GM19043 (cell line): ENCODE data around the gene CATSPERD.
"Not testable (repeated sequence)": the region's sequence is repeated elsewhere in the genome, so short reads cannot be mapped to it uniquely, and the experiment has no call there.

ENCODE experiments used
- ATAC-seq: cut with Tn5 transposase; IDR thresholded peaks from one replicate; pipeline ENCODE4 v1.9.1; 2021; ENCODE audit warnings: low read depth; ENCODE audit not compliant: unreplicated experiment

CATSPERD gene

DNA sequence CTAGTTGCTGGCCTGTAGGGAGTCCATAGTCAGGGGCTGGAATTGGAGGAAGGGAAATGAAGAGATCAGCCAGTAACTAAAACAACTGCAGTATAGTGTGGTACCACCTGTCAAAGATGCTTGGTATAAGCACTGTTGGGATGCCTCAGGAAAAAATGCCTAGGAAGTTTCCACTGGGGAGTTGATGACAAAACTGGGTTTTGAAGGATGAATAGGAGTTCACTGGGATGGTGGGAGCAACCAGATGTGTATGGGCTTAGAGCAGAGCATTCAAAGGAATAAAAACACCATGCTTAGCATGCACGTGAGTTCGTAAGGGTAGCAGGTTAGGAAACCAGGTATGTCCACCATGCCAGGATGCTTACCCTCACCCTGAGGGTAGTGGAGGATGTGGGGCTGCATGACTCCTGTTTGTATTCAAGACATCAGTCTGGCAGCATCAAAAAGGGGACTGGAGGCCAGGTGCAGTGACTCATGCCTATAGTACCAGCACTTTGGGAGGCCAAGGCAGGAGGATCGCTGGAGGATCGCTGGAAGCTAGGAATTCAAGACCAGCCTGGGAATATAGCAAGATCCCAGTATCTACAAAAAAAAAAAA, 7.1 kb downstream of the CATSPERD start:
- ATAC-seq = no peak

DNA sequence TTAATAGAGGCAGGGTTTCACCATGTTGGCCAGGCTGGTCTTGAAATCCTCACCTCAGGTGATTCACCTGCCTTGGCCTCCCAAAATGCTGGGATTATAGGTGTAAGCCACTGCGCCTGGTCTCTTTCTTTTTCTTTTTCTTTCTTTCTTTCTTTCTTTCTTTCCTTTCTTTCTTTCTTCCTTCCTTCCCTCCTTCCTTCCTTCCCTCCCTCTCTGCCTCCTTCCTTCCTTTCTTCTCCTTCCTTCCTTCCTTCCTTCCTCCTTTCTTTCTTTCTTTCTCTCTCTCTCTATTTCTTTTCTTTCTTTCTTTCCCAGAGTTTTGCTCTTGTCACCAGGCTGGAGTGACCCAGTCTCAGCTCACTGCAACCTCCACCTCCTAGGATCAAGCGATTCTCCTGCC, 12.7 kb downstream of the CATSPERD start:
- ATAC-seq = not testable (repeated sequence)

DNA sequence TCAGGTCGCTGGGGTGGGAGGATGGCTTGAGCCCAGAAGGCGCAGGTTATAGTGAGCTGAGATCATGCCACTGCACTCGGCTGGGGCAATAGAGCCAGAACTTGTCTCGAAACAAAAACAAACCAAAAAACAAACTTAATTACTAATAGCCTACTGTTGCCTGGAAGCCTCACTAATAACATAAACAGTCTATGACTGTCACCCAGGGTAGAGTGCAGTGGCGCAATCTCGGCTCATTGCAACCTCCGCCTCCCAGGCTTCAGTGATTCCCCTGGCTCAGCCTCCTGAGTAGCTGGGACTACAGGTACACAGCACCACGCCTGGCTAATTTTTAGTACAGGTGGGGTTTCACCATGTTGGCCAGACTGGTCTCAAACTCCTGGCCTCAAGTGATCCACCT, 18.0 kb downstream of the CATSPERD start:
- ATAC-seq = no peak

DNA sequence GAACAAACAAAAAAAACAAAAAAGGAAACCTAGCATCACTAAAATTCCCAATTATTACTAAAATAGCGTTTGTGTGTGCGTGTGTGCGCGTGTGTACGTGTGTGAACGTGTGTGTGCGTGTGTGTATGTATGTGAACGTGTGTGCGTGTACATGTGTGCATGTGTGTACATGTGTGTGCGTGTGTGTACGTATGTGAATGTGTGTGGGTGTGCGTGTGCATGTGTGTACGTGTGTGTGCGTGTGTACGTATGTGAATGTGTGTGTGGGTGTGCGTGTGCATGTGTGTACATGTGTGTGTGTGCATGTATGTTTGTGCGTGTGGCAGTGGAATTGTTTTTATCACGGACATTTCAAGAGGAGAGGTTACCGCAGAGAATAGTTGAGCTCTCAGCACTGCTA, 21.6 kb downstream of the CATSPERD start:
- no peak for ATAC-seq

DNA sequence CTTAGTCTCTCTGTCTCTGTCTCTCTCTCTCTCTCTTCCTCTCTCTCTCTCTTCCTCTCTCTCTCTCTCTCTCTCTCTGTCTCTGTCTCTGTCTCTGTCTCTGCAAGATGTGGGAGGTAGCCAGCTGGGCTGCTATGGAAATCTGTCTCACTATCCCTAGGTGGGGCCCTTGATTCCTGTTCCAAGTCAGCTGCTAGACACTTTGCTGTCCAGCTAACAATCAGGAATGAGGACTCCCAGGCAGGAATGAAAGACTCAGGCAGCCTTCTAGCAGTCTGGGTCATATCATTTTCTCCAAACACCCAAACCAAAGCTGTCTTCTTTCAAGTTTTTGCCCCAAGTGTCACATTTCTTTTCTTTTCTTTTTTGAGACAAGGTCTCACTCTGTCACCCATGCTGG, 23.2 kb downstream of the CATSPERD start:
- ATAC-seq = no peak

DNA sequence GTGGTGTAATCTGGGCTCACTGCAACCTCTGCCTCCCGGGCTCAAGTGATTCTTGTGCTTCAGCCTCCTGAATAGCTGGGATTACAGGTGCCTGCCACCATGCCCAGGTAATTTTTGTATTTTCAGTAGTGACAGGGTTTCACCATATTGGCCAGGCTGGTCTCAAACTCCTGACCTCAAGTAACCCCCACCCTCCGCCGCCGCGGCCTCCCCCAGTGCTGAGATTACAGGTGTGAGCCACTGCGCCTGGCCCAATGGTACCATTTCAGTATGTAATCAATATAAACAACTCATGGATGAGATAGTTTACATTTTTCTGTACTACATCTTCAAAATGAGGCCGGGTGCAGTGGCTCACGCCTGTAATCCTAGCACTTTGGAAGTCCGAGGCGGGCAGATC, 24.6 kb downstream of the CATSPERD start:
- not testable (repeated sequence) for ATAC-seq

DNA sequence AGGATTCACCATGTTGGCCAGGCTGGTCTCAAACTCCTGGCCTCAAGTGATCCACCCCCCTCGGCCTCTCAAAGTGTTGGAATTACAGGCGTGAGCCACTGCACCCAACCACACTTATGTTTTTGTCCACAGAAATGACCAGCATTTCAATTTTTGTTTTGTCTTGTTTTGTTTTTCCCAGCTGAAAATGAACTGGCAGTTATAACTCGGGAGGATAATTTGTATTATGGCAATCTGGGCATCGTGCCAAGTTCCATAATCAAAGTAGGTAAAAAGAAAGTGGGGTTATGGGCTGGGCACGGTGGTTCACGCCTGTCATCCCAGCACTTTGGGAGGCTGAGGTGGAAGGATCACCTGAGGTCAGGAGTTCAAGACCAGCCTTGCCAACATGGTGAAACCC, 28.5 kb downstream of the CATSPERD start:
- not testable (repeated sequence) for ATAC-seq

DNA sequence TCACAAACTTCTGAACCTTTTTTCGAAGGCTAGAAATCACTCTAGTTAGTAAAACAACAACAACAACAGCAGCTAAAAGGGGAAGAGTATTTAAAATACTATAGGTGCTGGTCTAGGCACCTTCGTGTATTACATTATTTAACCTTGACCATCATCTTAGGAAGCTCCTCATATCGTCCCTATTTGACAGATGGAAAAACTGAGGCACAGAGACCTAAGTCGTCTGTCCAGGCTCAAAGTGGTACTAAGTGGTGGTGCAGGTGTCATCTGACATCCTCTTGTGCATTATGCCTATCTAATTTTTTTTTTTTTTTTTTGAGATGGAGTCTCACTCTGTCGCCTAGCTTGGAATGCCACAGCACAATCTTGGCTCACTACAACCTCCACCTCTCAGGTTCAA, 29.1 kb downstream of the CATSPERD start:
- no peak for ATAC-seq

DNA sequence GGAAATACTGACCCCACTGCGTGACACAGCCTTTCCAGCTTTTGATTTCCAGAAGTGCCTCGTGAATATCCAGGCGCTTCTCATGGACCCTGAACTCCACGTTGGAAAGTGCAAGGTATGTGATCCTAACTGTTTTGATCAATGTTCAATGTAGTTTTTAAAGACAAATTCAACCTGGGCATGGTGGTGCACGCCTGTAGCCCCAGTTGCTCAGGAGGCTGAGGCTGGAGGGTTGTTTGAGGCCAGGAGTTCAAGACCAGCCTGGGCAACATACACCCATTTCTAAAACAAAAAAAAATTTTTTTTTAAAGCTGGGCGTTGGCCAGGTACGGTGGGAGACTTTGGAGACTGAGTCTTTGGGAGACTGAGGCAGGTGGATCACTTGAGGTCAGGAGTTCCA, 31.3 kb downstream of the CATSPERD start:
- ATAC-seq = no peak

DNA sequence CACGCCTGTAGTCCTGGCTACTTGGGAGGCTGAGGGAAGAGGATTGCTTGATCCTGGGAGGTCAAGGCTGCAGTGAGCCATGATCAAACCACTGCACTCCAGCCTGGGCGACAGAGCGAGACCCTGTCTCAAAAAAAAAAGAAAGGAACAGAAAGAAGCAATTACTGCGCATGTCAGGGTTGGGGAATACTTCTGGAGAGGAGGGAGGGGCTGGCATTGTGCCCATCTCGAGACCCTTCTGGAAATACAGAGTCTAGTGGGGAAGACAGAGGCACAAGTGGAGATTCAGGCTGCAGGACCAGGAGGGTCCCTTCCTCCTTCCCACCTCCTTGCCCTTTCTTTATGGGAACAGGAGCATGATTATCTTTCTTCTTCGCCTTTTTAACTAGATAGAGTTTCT, 33.3 kb downstream of the CATSPERD start:
- ATAC-seq = no peak

DNA sequence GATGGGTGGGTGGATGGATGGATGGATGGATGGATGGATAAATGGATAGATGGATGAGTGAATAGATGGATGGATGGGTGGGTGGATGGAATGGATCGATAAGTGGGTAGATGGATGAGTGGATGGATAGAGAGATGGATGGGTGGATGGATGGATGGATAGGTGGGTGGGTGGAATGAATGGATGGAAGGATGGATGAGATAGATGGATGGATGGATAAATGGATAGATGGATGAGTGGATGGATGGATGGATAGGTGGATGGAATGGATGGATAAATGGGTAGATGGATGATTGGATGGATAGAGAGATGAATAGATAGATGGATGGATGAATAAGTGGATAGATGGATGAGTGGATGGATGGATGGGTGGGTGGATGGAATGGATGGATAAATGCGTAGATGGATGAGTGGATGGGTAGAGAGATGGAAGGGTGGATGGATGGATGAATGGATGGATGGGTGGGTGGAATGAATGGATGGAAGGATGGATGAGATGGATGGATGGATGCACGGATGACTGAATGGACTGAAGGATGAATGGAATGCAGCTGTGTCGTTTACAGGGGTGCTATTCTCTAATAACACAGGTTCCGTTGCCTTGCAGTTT, 42.3 kb downstream of the CATSPERD start:
- no peak for ATAC-seq

DNA sequence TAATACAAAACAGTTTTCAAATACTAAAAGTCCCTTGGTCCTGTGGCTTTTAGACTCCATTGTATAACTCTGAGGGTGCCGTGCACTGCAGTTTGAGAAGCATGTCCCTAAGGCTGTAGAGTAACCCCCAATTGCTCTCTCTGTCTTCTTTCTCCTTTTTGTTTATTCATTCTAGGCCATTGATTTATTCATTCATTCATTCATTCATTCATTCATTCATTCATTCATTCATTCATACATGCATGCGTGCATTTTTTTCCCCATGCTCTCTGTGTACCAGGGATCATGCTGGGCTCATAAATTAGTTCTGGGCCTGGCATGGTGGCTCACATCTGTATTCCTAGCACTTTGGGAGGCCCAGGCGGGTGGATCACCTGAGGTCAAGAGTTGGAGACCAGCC, 44.8 kb downstream of the CATSPERD start:
- no peak for ATAC-seq

DNA sequence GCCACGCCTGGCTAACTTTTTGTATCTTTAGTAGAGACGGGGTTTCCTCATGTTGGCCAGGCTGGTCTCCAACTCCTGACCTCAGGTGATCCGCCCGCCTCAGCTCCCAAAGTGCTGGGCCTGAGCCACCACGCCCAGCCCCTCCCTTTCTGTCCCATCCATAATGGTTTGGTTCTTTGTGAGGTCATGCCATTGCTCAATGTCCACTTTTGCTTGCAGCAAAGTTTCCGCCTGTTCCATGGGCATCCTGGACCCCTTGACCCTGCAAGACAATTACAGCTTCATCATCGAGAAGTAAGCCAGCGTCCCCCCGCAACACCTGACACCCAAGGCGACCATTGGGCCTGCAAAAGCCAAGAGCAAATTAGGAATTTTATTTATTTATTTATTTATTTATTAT, 47.5 kb downstream of the CATSPERD start:
- no peak for ATAC-seq

DNA sequence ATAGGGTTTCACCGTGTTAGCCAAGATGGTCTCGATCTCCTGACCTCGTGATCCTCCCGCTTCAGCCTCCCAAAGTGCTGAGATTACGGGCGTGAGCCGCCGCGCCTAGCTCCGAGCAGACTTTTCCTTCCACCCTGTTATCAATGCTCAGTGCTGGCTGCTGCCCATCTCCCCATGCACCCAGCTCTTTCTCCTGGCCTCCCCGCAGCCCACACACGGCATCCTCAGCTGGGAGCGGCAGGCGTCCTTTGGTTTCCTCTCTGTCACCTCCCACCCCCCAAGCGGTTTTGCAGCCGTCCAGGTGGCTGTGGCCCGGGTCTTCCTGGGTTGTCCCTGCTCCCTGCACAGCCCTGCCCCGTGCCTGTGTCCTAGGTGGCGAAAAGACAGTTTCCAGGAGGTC, 52.0 kb downstream of the CATSPERD start:
- no peak for ATAC-seq

DNA sequence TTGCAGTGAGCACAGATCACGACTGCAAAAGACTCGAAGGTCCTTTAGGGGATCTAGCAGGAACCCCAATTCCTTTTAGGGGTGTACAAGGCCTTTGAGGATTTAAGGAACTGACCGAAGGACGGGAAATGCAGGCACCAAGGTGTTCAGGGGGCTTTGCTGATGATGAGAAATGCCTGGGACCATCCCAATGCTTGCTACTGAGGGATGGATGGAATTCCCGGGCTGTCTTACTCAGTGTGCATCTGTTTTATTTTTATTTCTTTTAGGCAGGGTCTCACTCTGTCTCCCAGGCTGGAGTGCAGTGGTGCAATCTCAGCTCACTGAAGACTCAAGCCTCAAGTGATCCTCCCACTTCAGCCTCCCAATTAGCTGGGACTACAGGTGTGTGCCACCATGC, 52.8 kb downstream of the CATSPERD start:
- ATAC-seq = no peak

DNA sequence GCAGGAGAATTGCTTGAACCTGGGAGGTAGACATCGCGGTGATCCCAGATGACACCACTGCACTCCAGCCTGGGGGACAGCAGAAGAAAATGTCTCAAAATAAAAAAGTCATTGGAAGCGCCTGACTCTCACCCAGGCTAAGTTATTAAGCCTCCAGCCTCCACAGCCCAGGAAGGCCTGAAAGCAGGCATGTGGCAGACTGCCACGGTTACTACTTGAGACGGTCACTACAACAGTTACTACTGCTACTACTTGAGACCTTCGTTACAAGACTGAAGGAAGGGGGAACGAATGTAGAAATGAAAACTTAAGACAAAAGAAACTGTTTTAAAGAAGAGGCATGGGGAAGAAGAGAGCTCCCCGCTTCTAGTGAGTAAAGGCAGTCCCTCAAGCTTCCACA, 54.5 kb downstream of the CATSPERD start:
- ATAC-seq = no peak

DNA sequence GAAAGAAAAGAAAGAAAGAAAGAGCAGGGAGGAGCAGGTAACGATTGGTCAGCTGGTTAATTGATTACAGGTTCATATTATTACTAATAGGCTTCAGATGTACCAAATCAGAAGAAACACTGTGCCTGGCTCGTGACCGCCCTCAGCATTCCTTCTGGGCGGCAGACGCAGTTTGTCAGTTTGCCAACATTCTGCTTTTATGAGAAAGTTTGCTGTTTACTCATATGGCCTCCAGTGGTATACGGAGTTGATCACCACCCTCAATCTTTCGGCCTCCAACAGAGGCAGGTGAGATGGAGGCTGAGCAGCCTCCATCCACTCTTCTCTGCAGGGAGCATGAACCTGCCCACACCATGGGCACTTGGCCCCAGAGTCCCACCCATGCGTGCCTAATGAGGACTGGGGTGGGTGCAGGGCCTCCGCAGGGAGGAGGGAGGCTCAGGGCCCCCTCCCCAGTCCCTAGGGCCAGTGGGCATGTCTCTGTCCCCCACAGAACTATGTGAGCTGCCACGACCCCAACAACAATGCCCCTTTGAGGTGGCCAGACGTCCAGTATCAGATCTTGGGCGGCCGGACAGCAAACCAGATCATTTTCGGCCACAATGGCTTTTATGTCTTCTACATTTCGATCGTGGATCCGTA, 55.4 kb downstream of the CATSPERD start:
- ATAC-seq = no peak

DNA sequence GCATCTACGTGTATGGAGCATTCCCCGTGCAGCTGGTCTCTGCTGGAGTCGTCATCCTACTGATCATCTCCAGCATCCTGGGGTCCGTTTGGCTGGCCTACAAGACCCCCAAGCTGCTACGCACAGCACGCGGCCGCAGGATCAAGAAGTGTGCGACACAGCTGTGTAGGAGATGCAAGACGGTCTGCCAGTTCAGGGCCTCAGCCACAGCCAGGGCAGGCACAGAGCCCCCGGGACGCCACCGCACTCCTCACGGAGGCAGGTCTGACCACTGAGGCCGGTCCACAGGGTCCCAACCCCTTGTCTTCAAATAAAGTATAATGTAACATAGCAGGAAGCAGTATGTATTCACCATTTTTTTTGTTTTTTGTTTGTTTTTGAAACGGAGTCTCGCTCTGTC, 58.0 kb downstream of the CATSPERD start:
- no peak for ATAC-seq

DNA sequence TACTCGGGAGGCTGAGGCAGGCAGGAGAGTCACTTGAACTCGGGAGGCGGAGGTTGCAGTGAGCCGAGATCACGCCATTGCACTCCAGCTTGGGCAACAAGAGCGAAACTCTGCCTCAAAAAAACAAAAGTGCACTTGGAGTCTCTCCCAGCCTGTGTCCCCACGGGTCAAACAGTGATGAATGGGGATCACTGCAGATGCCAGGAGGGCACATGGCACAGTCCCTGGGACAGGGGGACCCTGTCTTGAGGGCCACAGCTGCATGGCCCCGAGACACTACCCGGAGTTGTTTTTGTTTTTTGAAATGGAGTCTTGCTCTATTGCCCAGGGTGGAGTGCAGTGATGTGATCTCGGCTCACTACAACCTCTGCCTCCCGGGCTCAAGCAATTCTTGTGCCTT, 60.5 kb downstream of the CATSPERD start:
- ATAC-seq = not testable (repeated sequence)

DNA sequence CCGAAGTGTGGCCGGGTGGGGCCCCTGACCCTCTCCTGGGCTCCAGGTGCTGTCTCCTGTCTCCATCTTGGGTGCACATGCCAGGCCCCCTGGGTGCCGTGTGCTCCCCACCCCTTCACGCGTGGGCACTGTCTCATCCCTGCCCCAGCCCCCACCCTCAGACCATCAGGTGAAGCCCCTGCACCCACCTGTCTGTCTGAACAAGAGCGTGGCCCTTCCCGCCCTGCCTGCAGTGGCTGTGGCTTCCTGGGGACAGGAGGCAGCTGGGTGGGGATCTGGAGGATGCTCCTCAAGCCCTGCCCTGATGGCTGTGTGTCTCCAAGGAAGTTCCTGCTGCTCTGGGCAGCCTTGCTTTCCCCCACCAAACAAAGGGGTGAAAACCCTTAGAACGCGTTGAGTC, 61.9 kb downstream of the CATSPERD start:
- no peak for ATAC-seq

DNA sequence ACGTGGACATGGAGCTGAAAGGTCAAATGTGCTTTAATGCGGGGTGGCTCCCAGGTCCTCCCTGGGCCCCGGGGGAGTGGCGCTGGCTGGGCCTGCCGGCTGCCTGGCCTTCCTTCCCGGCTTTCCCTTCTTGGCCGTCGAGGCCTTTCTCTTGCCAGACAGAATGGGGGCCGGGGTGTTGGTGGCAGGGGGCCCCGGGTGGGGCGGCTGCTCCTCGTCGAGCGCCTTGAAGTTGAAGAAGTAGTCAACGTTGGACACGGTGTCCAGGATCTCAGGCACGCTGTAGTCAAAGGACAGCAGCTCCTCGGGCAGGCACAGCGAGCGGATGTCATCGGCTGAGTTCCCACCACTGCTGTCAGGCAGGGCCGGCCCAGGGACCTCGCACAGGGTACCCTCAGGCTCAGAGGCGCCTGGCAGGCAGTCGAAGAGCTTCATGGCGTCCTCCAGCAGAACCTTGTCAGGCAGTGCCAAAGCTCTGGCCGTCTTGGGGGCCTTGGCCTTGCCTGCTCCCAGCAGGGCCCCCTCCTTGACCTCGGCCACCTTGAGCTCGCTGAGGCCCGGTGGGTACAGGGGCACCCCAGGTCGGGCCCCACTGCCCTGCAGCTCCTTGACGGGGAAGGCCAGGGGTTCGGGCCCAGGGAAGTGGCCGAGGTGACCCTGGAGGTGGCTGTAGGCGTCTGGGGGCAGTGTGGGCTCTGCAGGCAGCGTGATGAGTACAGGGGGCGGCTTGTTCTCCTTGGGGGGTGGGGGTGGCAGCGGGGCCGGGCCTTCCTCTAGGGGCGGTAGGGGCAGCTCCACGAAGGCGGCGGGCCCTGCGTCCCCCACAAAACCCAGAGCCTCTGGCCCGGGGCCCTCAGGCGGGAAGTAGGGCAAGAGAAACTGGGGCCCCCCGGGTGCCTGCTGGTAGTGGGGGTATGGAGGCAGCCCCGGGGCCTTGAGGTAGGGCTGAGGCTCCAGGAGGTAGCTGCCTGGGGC, 62.8 kb downstream of the CATSPERD start:
- no peak for ATAC-seq
